IPS-18a (cell line): ENCODE measurements around the gene FXYD3.

Experiments used
- H3K27ac ChIP-seq: one replicate; pipeline ENCODE4 v1.5.1; 2013; ENCODE audit warnings: low read length
- H3K27me3 ChIP-seq: one replicate; pipeline ENCODE4 v1.6.1; 2013; ENCODE audit warnings: mild to moderate bottlenecking, low read length; ENCODE audit not compliant: control insufficient read depth, insufficient read depth
- H3K36me3 ChIP-seq: one replicate; pipeline ENCODE4 v1.6.1; 2013; ENCODE audit warnings: low read depth, low read length; ENCODE audit not compliant: control insufficient read depth
- H3K4me1 ChIP-seq: one replicate; pipeline ENCODE4 v1.6.1; 2013; ENCODE audit warnings: low read depth, low read length; ENCODE audit not compliant: control insufficient read depth
- H3K4me3 ChIP-seq: one replicate; pipeline ENCODE4 v1.5.1; 2013; ENCODE audit warnings: low read length
- H3K9ac ChIP-seq: one replicate; pipeline ENCODE4 v1.6.1; 2013; ENCODE audit warnings: mild to moderate bottlenecking, low read length, moderate library complexity
- H3K9me3 ChIP-seq: one replicate; pipeline ENCODE4 v1.6.1; 2013; ENCODE audit warnings: low read depth, low read length; ENCODE audit not compliant: control insufficient read depth

Gene FXYD3

GRCh38 chr19:35161434-35161743 lies 45.8 kb downstream of the FXYD3 start:
- Histone ChIP-seq H3K4me1 (no peaks in the 10 kb centered on the region), H3K4me3 (no peak overlapping the region), H3K9me3 (no peaks in the 10 kb centered on the region), H3K9ac (no peak overlapping the region), H3K27ac (no peak overlapping the region), H3K36me3 (peaks cover 63% of the 10 kb centered on the region), H3K27me3 (no peaks in the 10 kb centered on the region)

DNA sequence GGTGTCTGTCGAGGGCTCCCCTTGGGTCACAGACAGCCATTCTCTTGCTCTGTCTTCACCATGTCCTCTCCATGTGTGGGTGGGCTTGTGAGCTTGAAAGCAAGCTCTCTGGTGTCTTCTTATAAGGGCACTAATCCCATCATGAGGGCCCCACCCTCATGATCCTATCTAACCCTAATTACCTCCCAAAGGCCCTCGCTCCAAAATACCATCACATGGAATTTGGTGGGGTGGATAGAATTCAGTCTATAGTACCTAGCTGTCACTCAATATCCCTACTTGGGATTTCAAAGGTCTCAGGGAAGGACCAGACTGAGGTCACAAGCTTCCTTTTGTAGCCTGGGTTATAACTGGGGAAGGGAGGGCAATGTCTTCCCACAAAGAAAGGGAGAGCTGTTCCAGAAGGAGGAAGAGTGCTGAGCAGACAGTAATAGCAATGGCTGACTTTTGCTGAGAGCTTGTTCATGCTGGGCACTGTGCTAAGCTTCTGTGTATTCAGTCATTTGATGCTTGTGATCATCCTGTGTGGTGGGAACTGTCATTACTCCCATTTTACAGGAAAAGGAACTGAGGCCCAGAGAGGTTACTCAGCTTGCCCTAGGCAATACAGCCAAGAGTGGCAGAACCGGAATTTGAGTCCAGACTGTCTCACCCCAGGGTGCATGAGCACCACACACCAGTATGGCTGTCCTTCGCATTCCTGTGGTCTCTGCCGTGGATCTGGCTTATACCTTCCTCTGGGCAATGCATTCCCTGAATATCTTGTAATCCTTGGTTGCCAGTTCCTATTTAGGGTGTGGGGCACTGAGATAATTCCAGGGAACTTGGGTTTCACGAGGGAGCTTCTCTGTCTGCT lies 47.1 kb downstream of the FXYD3 start:
- no peaks in the 10 kb centered on the region for H3K4me1 ChIP-seq
- H3K9ac ChIP-seq: no peak overlapping the region
- H3K4me3 ChIP-seq: no peak overlapping the region
- no peaks in the 10 kb centered on the region for H3K27me3 ChIP-seq
- no peak overlapping the region for H3K27ac ChIP-seq
- no peaks in the 10 kb centered on the region for H3K9me3 ChIP-seq
- peaks cover 66% of the 10 kb centered on the region for H3K36me3 ChIP-seq

DNA sequence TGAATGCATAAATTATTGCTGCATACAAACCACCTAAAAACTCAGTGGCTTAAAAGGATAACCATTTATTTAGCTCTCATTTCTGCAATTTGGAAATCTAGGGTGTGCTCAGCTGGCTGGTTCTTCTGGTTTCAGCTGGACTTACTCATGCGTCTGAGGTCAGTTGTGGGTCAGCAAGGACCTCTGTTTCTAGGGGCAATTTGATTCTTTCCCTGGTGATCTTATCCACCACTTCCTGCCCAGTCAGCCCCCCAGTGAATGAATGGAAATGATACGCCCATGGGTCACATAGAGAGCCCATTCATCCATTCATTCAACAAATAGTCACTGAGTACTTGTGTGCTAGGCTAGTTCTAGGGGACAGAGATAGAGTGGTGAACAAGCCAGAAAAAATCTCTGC lies 48.8 kb downstream of the FXYD3 start:
- H3K27me3 ChIP-seq: no peaks in the 10 kb centered on the region
- no peaks in the 10 kb centered on the region for H3K4me1 ChIP-seq
- H3K9ac ChIP-seq: no peak overlapping the region
- H3K36me3 ChIP-seq: peaks cover 56% of the 10 kb centered on the region
- H3K27ac ChIP-seq: no peak overlapping the region
- H3K4me3 ChIP-seq: no peak overlapping the region
- H3K9me3 ChIP-seq: no peaks in the 10 kb centered on the region

DNA sequence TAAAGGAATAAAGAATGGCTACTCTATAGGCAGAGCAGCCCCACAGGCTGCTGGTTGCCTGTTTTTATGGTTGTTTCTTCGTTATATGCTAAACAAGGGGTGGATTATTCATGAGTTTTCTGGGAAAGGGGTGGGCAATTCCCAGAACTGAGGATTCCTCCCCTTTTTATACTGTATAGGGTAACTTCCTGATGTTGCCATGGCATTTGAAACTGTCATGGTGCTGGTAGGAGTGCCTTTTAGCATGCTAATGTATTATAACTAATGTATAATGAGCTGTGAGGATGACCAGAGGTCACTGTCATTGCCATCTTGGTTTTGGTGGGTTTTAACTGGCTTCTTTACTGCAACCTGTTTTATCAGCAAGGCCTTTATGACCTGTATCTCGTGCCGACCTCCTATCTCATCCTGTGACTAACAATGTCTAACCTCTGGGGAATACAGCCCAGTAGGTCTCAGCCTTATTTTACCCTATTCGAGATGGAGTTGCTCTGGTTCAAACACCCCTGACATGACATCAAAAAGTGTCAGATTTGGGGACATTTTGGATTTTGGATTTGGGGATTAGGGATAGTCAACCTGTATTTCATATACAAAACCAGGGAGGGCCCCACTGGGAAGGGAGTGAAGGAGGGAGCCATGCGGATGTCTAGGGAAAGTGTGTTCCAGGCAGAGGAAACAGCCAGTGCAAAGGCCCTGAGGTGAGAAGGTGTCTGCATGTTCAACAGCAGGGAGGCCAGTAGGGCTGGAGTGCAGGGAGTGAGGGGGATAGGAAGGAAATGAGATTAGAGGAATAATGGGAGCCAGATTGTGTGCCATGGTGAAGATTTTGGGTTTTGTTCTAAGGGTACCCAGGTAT lies 49.8 kb downstream of the FXYD3 start:
- Histone ChIP-seq H3K9ac (no peak overlapping the region), H3K4me1 (no peaks in the 10 kb centered on the region), H3K27ac (no peak overlapping the region), H3K4me3 (no peak overlapping the region), H3K27me3 (no peaks in the 10 kb centered on the region), H3K9me3 (no peaks in the 10 kb centered on the region), H3K36me3 (peaks cover 53% of the 10 kb centered on the region)

- Histone ChIP-seq H3K9ac (no peak overlapping the region), H3K9me3 (no peaks in the 10 kb centered on the region), H3K4me3 (no peak overlapping the region), H3K36me3 (peaks cover 46% of the 10 kb centered on the region), H3K27me3 (no peaks in the 10 kb centered on the region), H3K4me1 (no peaks in the 10 kb centered on the region), H3K27ac (no peak overlapping the region)
Observed at GRCh38 chr19:35166100-35167063, 50.8 kb downstream of the FXYD3 start.

DNA sequence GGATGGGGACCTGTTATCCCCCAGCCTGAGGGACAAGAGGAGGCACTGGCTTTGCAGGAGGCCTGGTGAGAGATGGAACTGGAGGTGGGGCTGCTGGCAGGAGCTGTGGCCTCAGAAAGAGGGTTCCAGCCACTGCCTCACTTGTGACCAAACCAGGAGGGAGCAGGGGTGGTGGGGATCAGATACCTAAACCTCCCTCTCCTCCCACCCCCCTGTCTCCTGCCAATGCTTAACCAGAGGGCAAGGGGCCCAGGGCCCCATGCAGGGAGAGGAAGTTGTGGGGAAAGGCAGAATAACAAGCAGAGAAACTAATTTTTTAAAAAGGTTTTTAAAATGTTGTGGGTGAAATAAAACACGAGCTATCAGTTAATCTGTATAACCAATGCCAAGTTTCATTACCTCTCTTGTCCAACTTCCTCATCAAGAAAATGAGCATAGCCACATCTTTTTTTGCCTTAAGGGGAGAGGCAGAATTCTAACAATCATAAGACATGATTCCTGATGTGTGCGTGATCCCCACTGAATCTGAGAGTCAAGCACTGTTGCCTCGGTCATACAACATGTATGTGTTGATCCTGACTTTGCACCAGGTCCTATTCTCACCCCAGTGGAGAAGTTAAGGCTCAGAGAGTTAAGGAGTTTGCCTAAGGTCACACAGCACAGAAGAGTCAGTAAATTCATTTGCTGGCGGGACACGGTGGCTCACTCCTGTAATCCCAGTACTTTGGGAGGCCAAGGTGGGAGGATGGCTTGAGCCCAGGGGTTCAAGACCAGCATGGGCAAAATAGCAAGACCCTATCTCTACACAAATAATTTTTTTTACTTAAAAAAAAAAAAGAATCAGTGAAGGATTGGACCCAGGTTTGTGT lies 51.9 kb downstream of the FXYD3 start:
- Histone ChIP-seq H3K9me3 (no peaks in the 10 kb centered on the region), H3K27ac (no peak overlapping the region), H3K9ac (no peak overlapping the region), H3K27me3 (no peaks in the 10 kb centered on the region), H3K4me3 (no peak overlapping the region), H3K4me1 (no peaks in the 10 kb centered on the region), H3K36me3 (peaks cover 40% of the 10 kb centered on the region)

DNA sequence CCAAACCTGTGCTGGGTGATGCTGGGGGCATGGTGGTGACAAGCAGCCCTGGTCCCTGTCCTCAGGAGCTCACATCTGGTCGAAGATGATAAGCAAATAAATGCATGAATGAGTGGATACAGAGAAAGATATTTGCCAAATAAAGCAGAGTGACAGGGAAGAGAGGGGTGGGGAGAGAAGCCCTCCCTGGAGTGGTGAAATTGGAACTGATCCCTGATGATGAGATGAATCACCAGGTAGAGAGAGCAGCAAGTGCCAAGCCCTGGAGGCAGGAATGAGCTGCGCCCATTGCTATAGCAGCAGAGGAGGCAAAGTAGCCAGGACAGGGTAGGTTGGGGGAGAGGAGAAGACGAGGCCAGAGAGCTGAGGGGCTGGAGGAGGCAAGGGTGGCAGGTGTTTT lies 52.6 kb downstream of the FXYD3 start:
- Histone ChIP-seq H3K9ac (no peak overlapping the region), H3K4me3 (no peak overlapping the region), H3K36me3 (peaks cover 40% of the 10 kb centered on the region), H3K4me1 (no peaks in the 10 kb centered on the region), H3K9me3 (no peaks in the 10 kb centered on the region), H3K27ac (no peak overlapping the region), H3K27me3 (no peaks in the 10 kb centered on the region)

GRCh38 chr19:35169221-35169995 lies 53.8 kb downstream of the FXYD3 start:
- Histone ChIP-seq H3K9me3 (no peaks in the 10 kb centered on the region), H3K4me1 (no peaks in the 10 kb centered on the region), H3K9ac (no peak overlapping the region), H3K36me3 (peaks cover 33% of the 10 kb centered on the region), H3K4me3 (no peak overlapping the region), H3K27me3 (no peaks in the 10 kb centered on the region), H3K27ac (no peak overlapping the region)

GRCh38 chr19:35170359-35171061 lies 54.9 kb downstream of the FXYD3 start:
- H3K4me3 ChIP-seq: no peak overlapping the region
- no peaks in the 10 kb centered on the region for H3K9me3 ChIP-seq
- no peaks in the 10 kb centered on the region for H3K27me3 ChIP-seq
- H3K27ac ChIP-seq: no peak overlapping the region
- no peaks in the 10 kb centered on the region for H3K4me1 ChIP-seq
- peaks cover 25% of the 10 kb centered on the region for H3K36me3 ChIP-seq
- no peak overlapping the region for H3K9ac ChIP-seq

DNA sequence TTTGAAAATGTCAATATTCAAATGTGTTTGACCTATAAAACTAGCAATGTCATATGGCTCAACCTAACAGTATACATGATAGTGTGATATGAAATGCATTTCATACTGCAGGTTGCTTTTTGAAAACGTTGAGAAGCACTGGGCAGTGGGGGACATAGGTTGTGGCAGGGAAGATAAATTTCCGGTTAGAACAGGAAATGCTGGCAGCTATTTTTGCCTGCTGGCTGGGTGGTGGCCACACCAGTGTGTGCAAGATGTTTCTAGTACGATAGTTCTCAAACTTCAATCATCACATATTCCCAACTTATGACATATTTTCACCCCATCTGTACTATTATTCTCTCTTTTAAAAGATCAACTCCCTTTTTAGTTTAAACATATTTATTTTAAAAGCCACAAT lies 56.1 kb downstream of the FXYD3 start:
- Histone ChIP-seq H3K4me1 (peaks cover 4% of the 10 kb centered on the region), H3K27ac (no peak overlapping the region), H3K4me3 (no peak overlapping the region), H3K9me3 (no peaks in the 10 kb centered on the region), H3K36me3 (peaks cover 14% of the 10 kb centered on the region), H3K27me3 (no peaks in the 10 kb centered on the region), H3K9ac (no peak overlapping the region)
